Stimulated activated CD8-positive, alpha-beta memory T cell treated with anti-CD3 and anti-CD28 coated beads, Interleukin-2, amount 100 ng/mL, for 1 hour (primary cell): ENCODE measurements around the gene SULT1A1.
"Not testable (repeated sequence)": the region's sequence is repeated elsewhere in the genome, so short reads cannot be mapped to it uniquely, and the experiment has no call there.

Source experiments
- DNase-seq, 2 donors: peaks; one replicate each; pipeline ENCODE4 v3.0.0-alpha.2; 2020; ENCODE audit warnings: low read depth in 2 of 2

Gene SULT1A1

GRCh38 chr16:28591355-28591754, 18.5 kb downstream of the SULT1A1 start:
- no peak for DNase-seq

- DNase-seq = no peak
Observed at GRCh38 chr16:28590384-28591340, 19.2 kb downstream of the SULT1A1 start.

- DNase-seq = no peak
Observed at GRCh38 chr16:28589930-28590329, 19.9 kb downstream of the SULT1A1 start.

GRCh38 chr16:28589069-28589468, 20.8 kb downstream of the SULT1A1 start:
- DNase-seq = no peak

- DNase-seq = no peak
Observed at GRCh38 chr16:28587386-28587785, 22.5 kb downstream of the SULT1A1 start.

- no peak for DNase-seq
Observed at GRCh38 chr16:28586466-28586865, 23.4 kb downstream of the SULT1A1 start.

GRCh38 chr16:28585674-28586073, 24.2 kb downstream of the SULT1A1 start:
- DNase-seq = no peak

GRCh38 chr16:28580726-28581315, 29.0 kb downstream of the SULT1A1 start:
- no peak for DNase-seq

- no peak for DNase-seq
Observed at GRCh38 chr16:28575446-28576109, 34.3 kb downstream of the SULT1A1 start.

GRCh38 chr16:28574925-28575324, 34.9 kb downstream of the SULT1A1 start:
- DNase-seq = no peak

GRCh38 chr16:28573738-28574718, 35.8 kb downstream of the SULT1A1 start:
- no peak for DNase-seq

- DNase-seq = no peak
Observed at GRCh38 chr16:28572696-28573510, 36.9 kb downstream of the SULT1A1 start.

GRCh38 chr16:28569968-28570752, 39.7 kb downstream of the SULT1A1 start:
- DNase-seq = no peak

GRCh38 chr16:28569021-28569420, 40.8 kb downstream of the SULT1A1 start:
- no peak for DNase-seq

- DNase-seq = no peak
Observed at GRCh38 chr16:28567292-28567691, 42.6 kb downstream of the SULT1A1 start.

- DNase-seq = not testable (repeated sequence)
Observed at GRCh38 chr16:28566233-28566925, 43.5 kb downstream of the SULT1A1 start.

- no peak for DNase-seq
Observed at GRCh38 chr16:28563218-28563617, 46.6 kb downstream of the SULT1A1 start.

GRCh38 chr16:28562199-28562598, 47.6 kb downstream of the SULT1A1 start:
- no peak for DNase-seq

- no peak for DNase-seq
Observed at GRCh38 chr16:28561557-28562187, 48.2 kb downstream of the SULT1A1 start.
